HG03039 (cell line): ENCODE results near the gene MAPK10.

ENCODE experiments used
- ATAC-seq: cut with Tn5 transposase; IDR thresholded peaks from one replicate; pipeline ENCODE4 v1.9.1; 2021; ENCODE audit warnings: mild to moderate bottlenecking, moderate library complexity; ENCODE audit not compliant: unreplicated experiment

MAPK10 gene

DNA sequence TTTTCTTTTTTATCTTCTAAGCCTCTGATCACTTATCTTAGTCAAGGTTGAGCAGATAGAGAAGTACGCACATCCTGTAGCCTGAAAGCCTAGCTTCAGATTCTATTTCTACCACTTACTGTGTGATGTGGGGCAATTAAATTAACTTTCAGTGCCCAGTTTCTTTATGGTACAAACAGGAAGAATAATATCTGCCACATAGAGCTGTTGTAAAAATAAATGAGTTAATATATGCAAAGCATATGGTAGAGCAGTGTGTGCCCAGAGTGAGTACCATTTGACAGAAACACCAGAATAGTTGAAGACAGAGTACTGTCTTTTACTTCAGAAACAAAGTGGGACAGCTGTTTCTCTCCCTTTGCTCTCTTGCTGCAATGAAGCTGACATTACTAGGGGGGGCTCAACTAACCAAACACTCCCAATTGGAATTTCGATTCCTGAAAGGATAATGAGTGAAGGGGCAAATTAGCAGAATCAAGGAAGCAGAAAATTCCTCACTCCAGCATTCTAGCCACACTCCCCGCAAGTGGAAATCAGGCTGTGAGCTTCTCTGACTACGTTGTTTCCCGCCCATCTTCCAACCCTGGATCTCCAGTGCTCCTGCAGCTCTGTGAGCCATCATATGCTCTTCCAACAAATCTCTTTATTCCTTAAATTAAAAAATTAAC, 80.4 kb downstream of the MAPK10 start:
- ATAC-seq = no peak

DNA sequence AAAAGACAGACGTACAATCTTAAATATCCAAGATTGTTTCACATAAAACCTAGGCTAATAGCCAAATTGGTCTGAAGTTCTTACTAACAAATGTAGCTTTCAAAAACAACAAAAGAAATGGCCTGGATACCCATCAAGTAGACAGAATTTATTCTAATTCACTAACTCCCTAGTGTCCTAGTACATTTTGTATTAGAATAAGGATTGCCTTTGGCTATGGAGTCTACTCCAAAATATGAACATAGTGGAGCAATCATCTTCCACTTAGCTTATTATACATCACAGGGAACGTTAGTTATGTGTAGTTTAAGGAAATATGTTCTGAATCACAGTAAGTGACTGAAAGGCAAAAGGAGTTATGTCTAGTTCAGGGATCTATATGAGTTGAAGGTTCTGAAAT, 81.7 kb downstream of the MAPK10 start:
- no peak for ATAC-seq

DNA sequence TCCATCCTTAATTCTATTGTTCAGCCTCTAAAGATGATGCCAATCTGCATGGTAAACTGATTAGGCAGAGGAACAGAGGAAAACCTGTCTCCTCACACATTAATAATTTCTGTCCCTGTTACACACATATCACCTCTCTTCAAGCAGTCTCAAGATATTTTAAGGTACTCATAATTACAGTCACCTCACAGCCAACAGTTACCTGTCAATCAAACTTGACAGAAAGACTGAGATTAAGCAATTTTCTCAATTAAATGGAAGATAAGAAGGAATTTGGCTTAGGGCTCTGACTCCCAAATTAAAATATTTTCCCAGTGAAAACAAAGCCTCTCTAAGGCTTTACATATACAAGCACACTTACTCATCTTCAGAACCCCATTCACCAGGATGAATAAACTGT, 85.2 kb downstream of the MAPK10 start:
- no peak for ATAC-seq

DNA sequence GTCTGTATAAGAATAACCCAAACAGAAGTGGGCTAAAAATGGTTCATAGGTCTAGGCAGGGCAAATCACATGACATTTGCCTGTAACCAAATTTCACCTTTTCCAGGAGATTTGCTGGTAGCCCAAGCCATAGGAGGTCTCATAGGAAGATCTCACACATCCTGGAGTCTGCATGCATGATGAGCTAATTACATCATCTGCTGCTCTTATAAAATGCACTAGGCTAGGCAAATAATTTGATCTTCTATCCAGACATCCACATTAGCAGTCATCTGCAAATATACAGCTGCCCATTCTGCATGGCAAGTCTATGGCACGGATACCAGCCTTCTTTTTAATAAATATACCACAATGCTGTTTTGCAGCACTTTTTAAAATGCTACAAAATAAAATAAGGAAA, 87.2 kb downstream of the MAPK10 start:
- no peak for ATAC-seq

DNA sequence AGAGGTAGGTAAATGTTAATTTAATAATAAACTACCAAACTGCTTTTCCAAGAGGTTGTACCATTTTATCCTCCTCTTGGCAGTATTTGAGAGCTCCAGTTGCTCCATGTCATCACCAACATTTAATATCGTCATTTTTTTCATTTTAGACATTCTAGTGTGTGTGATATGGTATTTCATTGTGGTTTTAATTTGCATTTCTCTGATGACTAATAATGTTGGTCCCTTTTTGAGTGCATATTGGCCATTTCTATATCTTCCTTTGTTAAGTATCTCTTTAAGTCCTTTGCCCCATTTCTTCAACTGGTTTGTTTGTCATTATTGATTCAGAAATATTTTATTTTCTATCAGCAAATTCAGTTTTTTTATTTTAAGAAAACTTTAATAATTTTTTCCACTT, 88.8 kb downstream of the MAPK10 start:
- ATAC-seq = no peak

DNA sequence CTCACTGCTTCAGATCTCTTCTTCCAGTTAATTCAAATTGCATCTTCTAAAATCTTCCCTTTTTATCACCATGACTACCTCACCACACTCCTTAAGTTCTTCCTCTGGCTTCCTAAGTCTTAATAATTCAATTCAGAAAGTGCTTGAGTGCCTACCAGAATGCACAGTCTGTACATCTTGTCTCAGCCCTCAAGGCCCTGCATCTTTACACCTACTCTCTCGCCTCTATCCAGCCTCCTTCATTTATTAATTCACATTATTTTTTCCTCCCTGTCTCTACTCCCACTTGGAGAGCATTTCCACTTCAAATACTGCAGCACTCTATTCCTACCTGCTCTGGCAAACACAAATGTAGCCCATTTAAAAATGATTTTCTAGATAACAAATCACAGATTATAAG, 90.5 kb downstream of the MAPK10 start:
- no peak for ATAC-seq

DNA sequence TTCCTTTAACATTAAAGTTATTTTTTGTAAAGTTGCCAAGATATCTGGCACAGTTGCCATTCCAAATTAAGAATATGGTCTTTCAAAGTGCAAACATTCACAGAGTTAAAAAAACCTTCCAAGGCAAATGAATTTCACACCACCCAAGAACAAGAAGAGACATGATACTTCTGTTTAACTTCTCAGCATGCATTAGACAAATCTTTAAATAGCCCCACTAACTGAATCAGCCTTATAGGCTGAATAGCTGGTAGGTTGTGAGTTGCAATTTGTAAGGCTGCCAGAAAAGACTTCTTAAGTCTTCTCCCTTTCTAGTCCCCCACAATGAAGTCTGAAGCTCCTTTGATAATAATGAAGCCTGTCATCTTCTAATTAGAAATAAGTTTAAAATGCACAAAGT, 95.6 kb downstream of the MAPK10 start:
- no peak for ATAC-seq

DNA sequence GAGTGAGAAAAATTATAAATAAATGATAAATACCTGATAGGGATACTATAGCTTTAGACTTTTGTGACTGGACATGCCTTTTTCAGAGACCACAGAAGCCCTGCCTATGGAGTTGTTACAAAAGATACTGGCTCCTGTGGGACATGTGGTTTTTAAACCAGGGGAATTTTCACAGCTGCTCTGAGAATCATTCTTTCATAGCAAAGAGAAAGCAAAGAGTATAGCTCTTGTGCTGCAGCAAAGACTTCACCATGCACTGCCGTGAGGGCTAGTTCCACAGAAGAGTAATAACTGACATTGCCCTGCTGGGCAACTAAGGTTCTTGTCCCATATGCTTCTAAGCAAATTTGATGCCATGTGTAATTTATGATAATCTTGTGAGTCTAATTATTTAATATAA, 98.2 kb downstream of the MAPK10 start:
- no peak for ATAC-seq

DNA sequence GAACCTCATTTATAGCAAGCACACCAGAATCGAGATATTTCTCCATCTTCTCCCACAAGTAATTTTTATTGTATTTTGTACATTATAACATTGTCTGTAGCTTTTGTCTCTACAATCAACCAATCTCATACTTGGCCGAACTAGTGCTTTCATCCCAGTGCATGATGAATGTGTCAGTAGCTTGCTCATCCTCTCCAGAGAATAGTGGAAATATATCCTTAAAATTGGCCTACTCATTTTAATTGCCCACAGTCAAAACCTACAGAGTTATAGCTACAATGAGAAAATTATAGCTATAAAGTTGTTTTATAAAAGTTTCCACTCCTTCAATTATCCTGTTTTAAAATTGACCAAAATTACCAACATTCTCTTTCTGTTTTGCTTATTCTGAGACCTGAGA, 103.8 kb downstream of the MAPK10 start:
- ATAC-seq = no peak

DNA sequence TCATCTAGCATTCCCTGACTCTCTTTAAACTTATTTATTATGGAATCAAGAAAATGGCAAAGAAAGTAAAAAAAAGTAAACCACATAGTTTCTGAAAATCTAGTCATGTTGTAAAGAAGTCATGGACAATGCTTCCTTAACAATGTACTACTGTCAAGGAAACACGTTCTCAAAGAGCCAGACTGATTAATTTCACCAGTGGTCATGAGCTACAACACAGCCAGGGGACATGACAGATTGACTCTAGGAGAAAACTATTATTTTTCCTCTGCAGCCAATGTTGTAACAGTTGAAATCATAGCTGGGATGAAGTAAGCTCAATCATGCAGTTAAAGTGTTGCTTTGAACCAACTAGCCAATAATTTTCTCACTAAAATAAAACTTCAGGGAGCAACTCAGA, 109.2 kb downstream of the MAPK10 start:
- ATAC-seq = no peak

DNA sequence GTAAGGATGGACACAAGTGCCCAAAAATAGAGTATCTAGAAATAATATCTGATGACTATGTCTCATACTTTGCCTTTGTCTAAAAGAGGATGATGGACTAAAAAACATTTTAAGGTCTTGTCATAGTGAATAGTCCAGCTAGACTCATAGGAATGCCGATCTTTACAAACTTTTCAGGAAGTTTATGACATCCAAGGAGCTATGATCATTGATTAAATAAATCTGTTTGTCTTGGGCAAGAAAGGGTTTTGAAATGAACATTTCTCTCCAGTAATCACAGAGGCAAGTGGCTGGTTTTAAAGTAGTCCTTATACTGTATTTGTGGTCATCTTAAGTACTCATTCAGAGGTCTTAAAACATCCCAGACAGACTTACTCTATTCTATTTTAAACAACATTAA, 109.8 kb downstream of the MAPK10 start:
- no peak for ATAC-seq

DNA sequence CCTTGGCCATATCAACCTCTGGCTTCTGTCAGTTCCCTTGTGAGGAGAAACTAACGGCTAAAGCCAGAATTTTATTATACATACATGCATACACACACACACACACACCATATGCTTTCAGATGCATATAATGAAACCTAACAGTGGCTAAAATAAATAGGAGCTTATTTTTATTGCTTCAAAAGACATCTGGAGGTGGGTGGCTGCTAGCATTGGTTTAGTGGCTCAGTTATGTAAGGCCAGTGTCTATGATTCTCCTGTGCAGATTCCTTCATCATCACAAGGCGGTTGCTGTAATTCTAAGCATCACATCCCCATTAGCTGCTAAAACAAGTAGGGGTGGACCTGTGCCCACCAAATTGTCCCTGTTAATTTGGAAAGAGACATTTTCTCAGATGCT, 110.8 kb downstream of the MAPK10 start:
- ATAC-seq = no peak

DNA sequence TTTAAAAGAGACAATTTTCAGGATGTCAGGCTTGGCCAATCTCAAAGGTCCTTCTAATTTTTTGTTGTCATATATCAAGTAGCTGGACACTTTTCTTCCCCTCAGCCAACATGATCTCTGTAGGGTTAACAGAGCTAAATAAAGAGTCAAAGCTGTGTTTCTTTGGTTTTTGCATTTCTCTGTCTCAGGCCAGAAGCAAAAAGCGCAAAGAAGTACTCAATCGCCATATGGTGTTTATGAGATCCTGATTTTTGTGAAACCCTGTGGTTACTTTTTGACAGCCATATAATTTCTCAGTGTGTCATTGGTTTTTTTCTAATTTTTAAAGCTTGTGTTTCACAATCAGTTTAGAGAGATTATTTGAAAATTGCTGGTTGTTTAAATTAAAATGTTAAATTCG, 111.9 kb downstream of the MAPK10 start:
- ATAC-seq = no peak

DNA sequence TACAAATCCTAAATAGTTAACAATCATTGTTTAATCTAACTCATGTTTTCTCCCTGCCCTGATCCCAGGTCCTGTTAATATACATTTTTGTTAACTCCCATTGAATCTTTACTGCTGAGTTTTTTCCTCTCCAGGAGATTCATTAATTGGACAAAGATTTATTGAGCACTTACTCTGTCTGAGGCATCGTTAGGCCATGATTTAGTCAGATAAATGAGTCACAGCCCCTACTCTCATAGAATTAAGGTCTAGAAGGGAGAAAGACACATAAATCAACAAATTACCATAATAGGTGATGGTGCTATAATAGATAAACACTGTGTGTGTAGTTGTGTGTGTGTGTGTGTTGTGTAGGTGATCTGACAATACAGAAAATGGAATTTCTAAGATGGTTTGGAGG, 112.5 kb downstream of the MAPK10 start:
- ATAC-seq = no peak

DNA sequence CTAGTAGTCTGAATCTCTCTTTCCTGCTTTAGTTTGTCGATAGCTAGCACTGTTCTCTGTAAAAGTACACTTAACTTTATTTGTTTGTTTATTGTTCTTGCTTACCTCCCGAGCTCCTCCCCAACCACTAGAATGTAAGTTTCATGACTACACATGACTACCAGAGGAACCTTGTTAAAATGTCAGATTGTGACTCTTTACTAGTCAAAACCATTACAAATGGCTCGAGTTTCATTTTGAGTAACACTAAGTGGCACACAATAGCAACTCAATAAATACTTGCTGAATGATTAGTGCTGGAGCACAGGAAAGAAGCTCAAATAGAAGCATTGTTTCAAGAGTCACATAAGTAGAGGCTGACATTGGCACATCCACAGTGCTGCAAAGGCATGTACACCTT, 116.1 kb downstream of the MAPK10 start:
- no peak for ATAC-seq

DNA sequence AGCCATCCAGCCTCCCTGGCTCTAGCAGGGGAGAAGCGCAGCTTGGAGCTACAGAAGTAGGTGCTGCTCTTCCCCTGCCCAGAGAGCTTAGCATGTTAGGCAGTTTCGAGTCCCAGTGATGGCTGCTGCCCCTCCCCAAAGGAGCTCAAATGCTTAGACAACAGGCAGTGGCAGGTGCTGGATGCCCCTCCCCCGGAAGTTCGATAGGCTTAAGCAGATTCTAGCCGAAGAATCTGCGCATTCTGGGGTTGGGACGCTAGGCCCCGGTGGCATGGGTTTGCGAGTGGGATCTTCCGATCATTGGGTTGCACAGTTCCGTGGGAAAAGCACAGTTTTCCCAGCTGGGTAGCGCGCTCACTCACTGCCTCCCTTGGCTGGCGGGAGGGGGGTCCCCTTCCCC, 117.2 kb downstream of the MAPK10 start:
- ATAC-seq = no peak

DNA sequence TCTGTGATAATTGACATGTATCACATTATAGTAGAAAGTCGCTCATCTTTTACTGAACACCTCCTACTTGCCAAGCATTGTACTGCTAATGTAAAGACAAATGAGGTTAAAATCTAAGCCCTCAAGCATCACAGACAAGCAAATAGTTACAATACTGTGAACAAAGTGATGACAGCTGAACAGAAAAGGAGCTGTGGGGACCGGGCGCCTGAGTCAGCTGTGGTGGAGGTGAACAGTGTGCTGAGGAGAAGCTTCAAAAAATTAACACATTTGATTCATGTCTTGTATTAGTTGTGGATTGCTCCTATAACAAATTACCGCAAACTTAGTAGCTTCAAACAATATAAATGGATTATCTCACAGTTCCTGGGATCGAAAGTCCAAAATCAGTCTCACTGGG, 124.3 kb downstream of the MAPK10 start:
- no peak for ATAC-seq

DNA sequence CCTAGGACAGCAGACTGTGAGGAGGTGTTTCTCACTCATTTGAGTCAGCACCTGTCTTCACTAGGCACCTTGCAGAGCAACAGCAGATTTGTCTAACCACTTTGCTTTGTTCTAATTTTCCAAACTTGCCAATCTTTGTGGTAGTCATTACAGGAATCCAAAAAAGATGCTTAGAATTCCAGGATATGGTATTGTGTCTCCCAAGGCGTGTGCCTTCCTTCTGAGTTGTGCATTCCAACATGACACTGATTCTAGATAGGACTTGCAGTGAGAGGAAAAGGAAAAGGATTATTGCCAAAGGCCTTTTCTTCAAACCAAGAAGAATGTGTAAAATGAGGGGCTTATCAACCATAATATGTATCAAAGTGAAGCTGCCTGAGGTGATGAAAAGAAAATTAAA, 126.2 kb downstream of the MAPK10 start:
- no peak for ATAC-seq

DNA sequence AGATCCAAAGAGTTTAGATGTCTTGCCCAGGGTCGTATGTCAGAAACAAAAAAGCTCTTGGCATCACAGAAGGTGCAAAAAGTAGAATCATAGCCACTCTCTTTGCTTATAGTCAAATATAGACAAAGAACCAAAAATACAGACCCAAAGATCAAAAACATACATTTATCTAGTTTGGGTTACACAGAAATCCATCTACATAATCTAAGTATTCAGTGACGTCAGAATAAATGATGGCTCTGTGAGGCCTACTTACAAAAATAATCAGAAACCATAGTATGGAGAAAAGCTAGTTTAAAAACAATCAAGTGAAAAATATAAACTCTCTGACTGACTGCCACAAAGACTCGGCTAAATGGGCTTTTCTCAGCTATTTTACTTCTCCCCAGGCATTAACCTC, 126.8 kb downstream of the MAPK10 start:
- no peak for ATAC-seq

DNA sequence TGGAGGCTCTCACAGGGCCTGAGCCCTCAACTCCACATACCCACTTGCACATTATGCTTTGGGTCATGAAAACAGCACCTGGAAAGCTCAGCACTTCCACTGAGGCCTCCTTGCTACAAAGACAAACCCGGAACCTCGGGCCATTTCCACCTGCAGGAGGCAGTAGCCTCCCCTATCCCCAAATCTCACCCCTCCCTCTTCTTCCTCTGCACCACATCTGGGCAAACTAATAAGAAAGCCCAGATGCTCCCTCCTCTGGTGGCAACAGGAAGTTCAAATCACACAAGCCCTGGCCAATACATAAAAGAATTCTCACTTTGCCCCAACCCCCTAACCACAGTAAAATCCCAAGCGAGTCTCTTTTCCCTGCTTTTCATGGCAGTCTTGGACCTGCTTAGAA, 136.4 kb downstream of the MAPK10 start:
- peak; percentile 74 for ATAC-seq

DNA sequence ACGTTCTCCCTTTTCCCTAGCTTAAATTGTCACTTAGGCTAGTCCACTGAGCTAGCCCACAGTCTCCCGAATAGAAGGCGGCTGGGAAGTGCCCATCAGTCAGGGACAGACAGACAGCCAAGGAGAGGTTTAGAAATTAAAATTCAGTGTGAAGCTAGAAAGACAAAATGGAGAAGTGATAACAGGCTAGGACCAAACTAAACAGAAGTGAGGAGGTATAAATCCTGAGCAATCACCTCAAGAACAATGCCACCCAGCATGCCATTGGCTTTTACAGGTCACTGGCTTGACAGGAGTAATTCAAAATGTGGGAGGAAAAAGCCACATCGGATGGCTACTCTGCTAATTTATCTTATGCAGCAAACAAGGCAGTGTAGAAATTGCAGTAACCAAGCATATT, 138.9 kb downstream of the MAPK10 start:
- no peak for ATAC-seq

DNA sequence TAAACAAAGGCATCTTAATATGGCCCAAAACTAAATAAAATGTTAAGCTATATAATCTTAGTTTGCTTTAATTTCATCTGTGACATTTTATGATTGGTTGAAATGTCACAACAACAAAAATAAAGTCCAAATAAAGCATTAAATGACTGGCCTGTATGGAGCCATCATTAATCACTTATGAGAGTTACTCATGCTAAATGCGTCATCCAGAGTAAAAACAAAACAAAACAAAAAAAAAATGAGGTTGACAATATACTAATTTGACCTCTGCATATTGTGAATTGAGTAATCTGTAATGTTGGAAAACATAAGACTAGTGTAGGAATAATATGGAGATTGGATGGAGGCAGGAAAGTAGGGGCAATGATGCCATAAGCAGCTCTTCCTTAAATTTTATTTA, 139.7 kb downstream of the MAPK10 start:
- ATAC-seq = no peak

DNA sequence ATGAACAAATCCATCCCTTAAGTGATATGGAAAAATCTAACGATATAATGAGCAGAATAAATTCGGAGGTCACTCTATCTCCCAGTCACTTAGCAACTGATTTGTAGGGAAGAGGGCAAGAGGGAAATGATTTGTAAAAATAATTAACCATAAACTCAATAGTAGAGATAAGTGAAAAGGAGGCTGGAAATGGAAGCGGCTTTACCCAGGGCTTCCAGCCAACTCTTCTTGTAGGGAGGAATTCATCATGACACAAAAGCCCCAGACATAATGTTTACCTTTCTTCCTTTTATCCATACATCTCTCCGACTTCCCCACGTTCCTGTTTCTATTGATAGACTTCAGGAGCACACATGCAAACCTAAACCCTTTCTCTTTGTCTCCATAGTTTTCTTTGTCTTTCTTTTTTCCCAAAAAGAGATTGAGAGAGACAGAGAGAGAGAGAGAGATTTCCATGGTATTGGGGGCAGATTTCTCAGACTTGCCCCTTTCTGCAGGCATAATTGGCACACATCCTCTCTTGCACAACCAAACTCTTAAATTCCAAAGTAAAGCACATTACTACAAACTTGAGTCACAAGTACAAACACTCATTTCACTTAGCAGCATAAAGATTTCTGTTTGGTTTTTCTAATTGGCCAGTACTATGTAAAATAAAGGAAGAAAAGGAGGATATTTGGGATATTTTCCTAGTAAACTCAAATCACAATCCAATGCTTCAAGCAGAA, 140.9 kb downstream of the MAPK10 start:
- ATAC-seq = no peak
